Lung (tissue), 12 donors: ENCODE measurements around the gene HDAC4. TPM values are rescaled to one million over a fixed set of nuclear protein-coding genes. Genes with fewer than 3 reads are reported as not detected.

Experiments
- ATAC-seq: fragments of 200-7000 bp; cut with Tn5 transposase; one replicate; pipeline ENCODE4 v1.9.1; 2020; ENCODE audit warnings: moderate number of reproducible peaks; ENCODE audit not compliant: insufficient read depth, low FRiP score
- DNase-seq, 3 donors: peaks; one replicate each; pipeline ENCODE4 v3.0.0-alpha.2; 2013 to 2017
- H3K27ac ChIP-seq, 2 donors: one replicate each; pipeline ENCODE4 v1.5.1; 2013; ENCODE audit warnings: mild to moderate bottlenecking in 2 of 2, moderate library complexity in 2 of 2, control low read depth in 1 of 2, inconsistent platforms in 1 of 2, low read depth in 1 of 2, low read length in 1 of 2
- H3K27me3 ChIP-seq, 3 donors: one replicate each; pipeline ENCODE4 v1.5.1; 2013; ENCODE audit warnings: low read length in 2 of 3; ENCODE audit not compliant: control insufficient read depth in 3 of 3, insufficient read depth in 3 of 3
- H3K36me3 ChIP-seq, 4 donors: one replicate each; pipeline ENCODE4 v1.5.1; 2013; ENCODE audit warnings: low read length in 4 of 4, mild to moderate bottlenecking in 1 of 4, moderate library complexity in 1 of 4; ENCODE audit not compliant: control insufficient read depth in 4 of 4, insufficient read depth in 4 of 4
- H3K4me1 ChIP-seq, 5 donors: one replicate each; pipeline ENCODE4 v1.5.1; 2013; ENCODE audit warnings: low read length in 5 of 5, mild to moderate bottlenecking in 2 of 5, moderate library complexity in 1 of 5; ENCODE audit not compliant: control insufficient read depth in 5 of 5, insufficient read depth in 5 of 5
- H3K4me3 ChIP-seq: one replicate; pipeline ENCODE4 v1.5.1; 2013; ENCODE audit warnings: mild to moderate bottlenecking, control low read depth, moderate library complexity
- H3K9ac ChIP-seq, 2 donors: one replicate each; pipeline ENCODE4 v1.5.1; 2013; ENCODE audit warnings: low read length in 2 of 2, control low read depth in 1 of 2; ENCODE audit not compliant: insufficient read depth in 1 of 2
- H3K9me3 ChIP-seq, 4 donors: one replicate each; pipeline ENCODE4 v1.5.1; 2013; ENCODE audit warnings: low read length in 3 of 4, mild to moderate bottlenecking in 1 of 4, moderate library complexity in 1 of 4; ENCODE audit not compliant: control insufficient read depth in 4 of 4, insufficient read depth in 3 of 4
- CTCF ChIP-seq: IDR thresholded peaks from 2 replicates; pipeline ENCODE4 v1.5.1; 2012; ENCODE audit warnings: mild to moderate bottlenecking; ENCODE audit errors: control extremely low read depth, extremely low read depth
- WGBS, 2 donors: extraction: QIAGEN DNeasy Blood & Tissue Kit; methylation state at CpG; one replicate each; pipeline ENCODE4 v1.1.7; 2013; 5-methylcytosine and 5-hydroxymethylcytosine counted together
- polyA plus RNA-seq, 2 donors: library from polyadenylated mRNA; stranded (reverse); fragments of 200-250 nt; gene quantifications; one replicate each; pipeline ENCODE4 v1.2.1, GENCODE V29; 2013
- total RNA-seq, 2 donors: library from RNA; depleted of rRNA in 1 of 2; stranded (reverse); fragments of >200 nt in 1 of 2; gene quantifications; one replicate each; pipeline ENCODE4 v1.2.1, GENCODE V29; 2014 to 2021
- donor health status: control.
- donor health status: control.
- donor health status: Bipolar disorder and iron deficiency.
- donor health status: healthy.
- donor health status: DM: yes; HTN: yes; CAD: no.

The HDAC4 gene
- total and polyA plus RNA-seq, 4 donors, result 6.9 to 47.7 (median 20.7) TPM

DNA sequence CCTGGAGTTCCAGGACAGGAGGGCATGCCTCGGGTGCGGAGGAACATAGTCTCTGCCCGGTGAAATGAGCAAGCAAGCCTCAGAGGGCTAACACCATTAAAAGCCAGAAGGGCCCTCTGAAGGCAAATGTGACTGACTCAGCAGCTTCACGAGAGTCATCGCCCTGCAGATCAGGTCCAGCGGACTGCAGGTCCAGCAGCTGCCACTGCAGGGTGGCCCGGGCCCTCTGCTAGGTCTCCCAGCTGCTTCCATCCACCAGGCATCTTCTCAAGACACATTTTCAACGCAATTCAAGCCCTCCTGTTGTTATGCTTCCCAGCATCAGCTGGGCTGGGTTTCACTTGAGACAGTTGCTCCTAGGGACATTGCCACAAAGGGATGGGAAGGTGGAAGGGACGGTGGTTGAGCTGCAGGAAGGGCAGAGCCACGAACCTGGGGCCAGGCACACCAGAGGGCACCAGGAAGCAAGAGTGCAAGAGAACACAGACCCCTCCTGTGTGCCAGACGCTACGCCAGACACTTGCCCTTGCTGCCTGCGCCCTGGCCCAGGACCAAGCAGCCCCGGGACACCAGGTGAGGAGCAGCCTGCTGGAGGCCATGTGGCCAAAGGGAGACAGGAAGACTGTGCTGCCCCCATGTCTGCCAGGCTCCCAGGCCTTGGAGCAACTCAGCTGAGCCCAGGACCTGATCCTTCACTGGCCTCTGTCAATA is 173.0 kb downstream of the HDAC4 start:
- H3K9ac ChIP-seq, result no peak overlapping the region
- no peak for TF ChIP-seq CTCF
- H3K4me1 ChIP-seq, result peaks cover 24 to 55% (median 37%) of the 10 kb centered on the region in 5 donors
- no peaks in the 10 kb centered on the region for H3K9me3 ChIP-seq
- peak in 2 of 3 donors; percentile 69 to 75 for DNase-seq
- no peak for ATAC-seq
- WGBS, 2 donors, result 73 to 78% methylated on average over 14 of the region's 14 CpGs
- no peak overlapping the region for H3K4me3 ChIP-seq
- no peaks in the 10 kb centered on the region for H3K27me3 ChIP-seq
- H3K36me3 ChIP-seq, result no peaks in the 10 kb centered on the region
- H3K27ac ChIP-seq, result no peak overlapping the region

DNA sequence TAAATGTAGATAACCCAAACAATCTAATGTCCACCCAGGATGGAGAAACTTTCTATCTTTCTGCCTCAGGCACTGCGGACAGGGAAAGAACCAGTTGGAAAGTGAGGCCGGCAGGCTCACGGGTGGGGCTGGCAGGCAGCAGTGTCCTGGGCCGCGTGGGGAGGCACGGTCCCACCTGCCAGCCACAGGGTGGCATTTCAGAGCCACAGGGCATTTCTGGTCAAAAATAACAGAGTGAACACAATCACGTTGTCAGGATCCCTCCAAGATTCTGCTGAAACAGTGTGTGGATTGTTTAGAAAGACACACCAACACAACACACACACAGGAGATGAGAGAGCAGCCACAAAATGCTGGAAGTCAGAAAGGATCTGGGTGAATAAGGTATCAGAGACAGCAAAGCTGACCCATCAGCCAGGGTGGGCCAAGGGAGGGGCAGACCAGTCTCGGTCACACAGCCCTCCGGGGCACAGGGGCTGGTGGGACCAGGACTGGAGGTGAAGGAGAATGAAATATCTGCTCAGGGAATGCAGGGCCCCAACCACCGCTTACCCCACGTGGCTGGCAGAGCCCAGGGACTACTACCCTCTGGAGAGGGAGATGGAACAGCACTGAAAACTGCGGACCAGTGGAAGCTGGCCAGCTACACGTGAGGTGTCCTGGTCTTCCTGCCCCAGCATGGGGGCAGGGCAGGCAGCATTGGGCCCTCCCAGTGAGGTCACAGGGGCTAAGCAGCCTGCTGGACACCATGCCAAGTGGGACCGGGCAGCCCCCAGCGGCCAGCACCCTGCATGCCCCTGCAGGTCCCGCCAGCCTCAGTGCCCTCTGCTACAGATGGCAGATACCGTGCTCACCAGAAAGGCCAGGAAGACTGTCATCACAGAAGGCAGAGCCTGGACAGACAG is 173.9 kb downstream of the HDAC4 start:
- ATAC-seq (no peak), DNase-seq (no peak)
- H3K9ac ChIP-seq, result no peak overlapping the region
- no peak for TF ChIP-seq CTCF
- WGBS, 2 donors, result 72 to 79% methylated on average over 17 of the region's 17 CpGs
- no peaks in the 10 kb centered on the region for H3K27me3 ChIP-seq
- no peak overlapping the region for H3K4me3 ChIP-seq
- H3K9me3 ChIP-seq, result no peaks in the 10 kb centered on the region
- H3K27ac ChIP-seq, result peak overlapping the region; percentile 37 to 50
- peaks cover 25 to 64% (median 39%) of the 10 kb centered on the region in 5 donors for H3K4me1 ChIP-seq
- no peaks in the 10 kb centered on the region for H3K36me3 ChIP-seq

GRCh38 chr2:239225871-239226561 is 174.8 kb downstream of the HDAC4 start:
- peaks cover 28 to 73% (median 44%) of the 10 kb centered on the region in 5 donors for H3K4me1 ChIP-seq
- no peak for ATAC-seq

More at GRCh38 chr2:239225871-239226561, 174.8 kb downstream of the HDAC4 start:
- peak; percentile 52 to 74 (median 63) for DNase-seq
- no peaks in the 10 kb centered on the region for H3K27me3 ChIP-seq
- H3K27ac ChIP-seq, result peak overlapping the region; percentile 0 to 57
- H3K9ac ChIP-seq, result peak overlapping the region in 1 of 2 donors; percentile 55
- no peak overlapping the region for H3K4me3 ChIP-seq
- no peaks in the 10 kb centered on the region for H3K36me3 ChIP-seq
- no peak for TF ChIP-seq CTCF
- no peaks in the 10 kb centered on the region for H3K9me3 ChIP-seq
- 71 to 74% methylated on average over 13 of the region's 13 CpGs for WGBS, 2 donors
